ENCODE results near the gene RCC1. TPM values are rescaled to one million over a fixed set of nuclear protein-coding genes. Genes with fewer than 3 reads are reported as not detected.

The RCC1 gene
- total RNA-seq, 4 donors from 2014 or later, result 13.0 to 87.9 (median 36.3) TPM

- no peak for DNase-seq
- peaks cover 0 to 22% (median 4%) of the 10 kb centered on the region in 4 donors for H3K4me1 ChIP-seq
- 74% methylated on average over 4 of the region's 4 CpGs; no CpG with 5 or more reads in 1 of the 2 donors for WGBS, 2 donors (ENCODE audit: low coverage in 1 of 2)
- H3K27ac ChIP-seq, result peak overlapping the region in 3 of 4 donors; percentile 5 to 43 (median 21)
- in situ Hi-C loops (cut with MboI; ENCODE audit: low pct_ligation_motif_present in 1 of 4, low pct_unique_long_range_greater_than_20kb in 1 of 4, low sequenced_read_pairs in 3 of 4), result loop anchor here in 3 of 4 donors (25.0 kb wide), 3 partner anchors 110 to 385 kb away; partner anchors contain the start of genes ATP5IF1 (in 1 of the 3) and DNAJC8 (in 1 of the 3)
- TF ChIP-seq CTCF (IDR thresholded peaks at IDR 0.05), result no peak
- no peak for TF ChIP-seq POLR2A (IDR thresholded peaks at IDR 0.05)
- intact Hi-C loops (cut with DNase I; ENCODE audit: low total_unique reads), result no loop called here
- no peak overlapping the region for H3K4me3 ChIP-seq
- H3K27me3 ChIP-seq, result no peaks in the 10 kb centered on the region
- no peaks in the 10 kb centered on the region for H3K9me3 ChIP-seq
- H3K36me3 ChIP-seq, result peaks cover 0 to 4% (median under 1%) of the 10 kb centered on the region in 4 donors
These were observed 3.9 kb upstream of the RCC1 start for GRCh38 chr1:28501925-28502324.

DNA sequence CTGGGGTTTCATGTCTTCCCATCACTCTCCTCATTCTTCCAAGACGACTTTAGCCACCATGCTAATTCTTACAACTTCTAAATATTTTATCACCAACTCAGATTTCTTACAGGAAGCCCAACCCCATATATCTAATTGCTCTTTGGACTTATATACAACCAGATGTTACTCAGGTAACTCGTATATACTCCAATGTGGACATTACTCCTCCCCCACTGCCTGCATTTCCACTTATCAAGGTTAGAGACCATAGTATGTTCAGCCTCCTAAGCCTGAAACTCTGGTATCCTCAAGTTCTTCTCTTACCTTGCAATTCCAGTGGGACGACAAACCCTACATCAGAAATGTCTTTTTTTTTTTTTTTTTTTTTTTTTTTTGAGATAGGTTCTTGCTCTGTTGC, 2.7 kb upstream of the RCC1 start:
- Histone ChIP-seq H3K9me3 (no peaks in the 10 kb centered on the region), H3K4me1 (peaks cover 6 to 34% (median 14%) of the 10 kb centered on the region in 4 donors), H3K4me3 (no peak overlapping the region), H3K36me3 (peaks cover 0 to 2% (median 0%) of the 10 kb centered on the region in 4 donors), H3K27ac (peak overlapping the region in 3 of 4 donors; percentile 12 to 49 (median 48)), H3K27me3 (no peaks in the 10 kb centered on the region)
- TF ChIP-seq CTCF (IDR thresholded peaks at IDR 0.05) (no peak), EP300 (IDR thresholded peaks at IDR 0.05; ENCODE audit: low read depth) (no peak), POLR2A (IDR thresholded peaks at IDR 0.05) (no peak)
- in situ Hi-C loops (cut with MboI; ENCODE audit: low pct_ligation_motif_present in 1 of 4, low pct_unique_long_range_greater_than_20kb in 1 of 4, low sequenced_read_pairs in 3 of 4), result loop anchor here in 3 of 4 donors (25.0 kb wide), 3 partner anchors 109 to 384 kb away; partner anchors contain the start of genes ATP5IF1 (in 1 of the 3) and DNAJC8 (in 1 of the 3)
- no peak for DNase-seq
- 40 to 42% methylated on average over 1 to 3 of the region's 3 CpGs for WGBS, 2 donors (ENCODE audit: low coverage in 1 of 2)
- intact Hi-C loops (cut with DNase I; ENCODE audit: low total_unique reads), result no loop called here

- peaks cover 22 to 63% (median 42%) of the 10 kb centered on the region in 4 donors for H3K4me1 ChIP-seq
- in situ Hi-C loops (cut with MboI; ENCODE audit: low pct_ligation_motif_present in 1 of 4, low pct_unique_long_range_greater_than_20kb in 1 of 4, low sequenced_read_pairs in 3 of 4), result loop anchor here in 3 of 4 donors (25.0 kb wide), 3 partner anchors 105 to 380 kb away; partner anchors contain the start of genes ATP5IF1 (in 1 of the 3) and DNAJC8 (in 1 of the 3)
These were observed 1.0 kb downstream of the RCC1 start for GRCh38 chr1:28506907-28507246.

GRCh38 chr1:28507247-28507645, 1.4 kb downstream of the RCC1 start:
- peaks cover 0 to 38% (median 14%) of the 10 kb centered on the region in 4 donors for H3K36me3 ChIP-seq
- no peaks in the 10 kb centered on the region for H3K9me3 ChIP-seq
- in situ Hi-C loops (cut with MboI; ENCODE audit: low pct_ligation_motif_present in 1 of 4, low pct_unique_long_range_greater_than_20kb in 1 of 4, low sequenced_read_pairs in 3 of 4) (loop anchor here in 3 of 4 donors (25.0 kb wide), 3 partner anchors 105 to 380 kb away; partner anchors contain the start of genes ATP5IF1 (in 1 of the 3) and DNAJC8 (in 1 of the 3)), intact Hi-C loops (cut with DNase I; ENCODE audit: low total_unique reads) (no loop called here)
- no peak for DNase-seq
- peaks cover 25 to 67% (median 42%) of the 10 kb centered on the region in 4 donors for H3K4me1 ChIP-seq
- H3K27ac ChIP-seq, result peak overlapping the region; percentile 88 to 94 (median 90)
- no peaks in the 10 kb centered on the region for H3K27me3 ChIP-seq
- WGBS, 2 donors (ENCODE audit: low coverage in 1 of 2), result 0 to 3% methylated on average over 1 to 11 of the region's 11 CpGs
- peak overlapping the region; percentile 55 to 78 (median 65) for H3K4me3 ChIP-seq
- TF ChIP-seq POLR2A (IDR thresholded peaks at IDR 0.05) (no peak), POLR2AphosphoS5 (IDR thresholded peaks at IDR 0.05) (no peak), CTCF (IDR thresholded peaks at IDR 0.05) (no peak), EP300 (IDR thresholded peaks at IDR 0.05; ENCODE audit: low read depth) (no peak)

More at GRCh38 chr1:28506907-28507246, 1.0 kb downstream of the RCC1 start:
- peak overlapping the region; percentile 55 to 78 (median 65) for H3K4me3 ChIP-seq
- H3K27me3 ChIP-seq, result no peaks in the 10 kb centered on the region
- no peak for TF ChIP-seq POLR2A (IDR thresholded peaks at IDR 0.05)
- TF ChIP-seq CTCF (IDR thresholded peaks at IDR 0.05), result peak in 1 of 5 experiments; percentile 1
- TF ChIP-seq EP300 (IDR thresholded peaks at IDR 0.05; ENCODE audit: low read depth), result no peak
- H3K27ac ChIP-seq, result peak overlapping the region; percentile 88 to 94 (median 90)
- WGBS, 2 donors (ENCODE audit: low coverage in 1 of 2), result 1 to 5% methylated on average over 14 of the region's 14 CpGs
- H3K36me3 ChIP-seq, result peaks cover 0 to 35% (median 14%) of the 10 kb centered on the region in 4 donors
- intact Hi-C loops (cut with DNase I; ENCODE audit: low total_unique reads), result no loop called here
- H3K9me3 ChIP-seq, result no peaks in the 10 kb centered on the region
- DNase-seq, result no peak
